Activated CD8-positive, alpha-beta memory T cell treated with anti-CD3 and anti-CD28 coated beads for 48 hours (primary cell): ENCODE results near the gene PCDHA8.
"Not testable (repeated sequence)": the region's sequence is repeated elsewhere in the genome, so short reads cannot be mapped to it uniquely, and the experiment has no call there.

ENCODE experiments used
- DNase-seq, 3 experiments: peaks; one replicate each; pipeline ENCODE4 v3.0.0-alpha.2; 2020; ENCODE audit warnings: low read depth in 2 of 3, low spot score in 2 of 3

PCDHA8 gene

DNA sequence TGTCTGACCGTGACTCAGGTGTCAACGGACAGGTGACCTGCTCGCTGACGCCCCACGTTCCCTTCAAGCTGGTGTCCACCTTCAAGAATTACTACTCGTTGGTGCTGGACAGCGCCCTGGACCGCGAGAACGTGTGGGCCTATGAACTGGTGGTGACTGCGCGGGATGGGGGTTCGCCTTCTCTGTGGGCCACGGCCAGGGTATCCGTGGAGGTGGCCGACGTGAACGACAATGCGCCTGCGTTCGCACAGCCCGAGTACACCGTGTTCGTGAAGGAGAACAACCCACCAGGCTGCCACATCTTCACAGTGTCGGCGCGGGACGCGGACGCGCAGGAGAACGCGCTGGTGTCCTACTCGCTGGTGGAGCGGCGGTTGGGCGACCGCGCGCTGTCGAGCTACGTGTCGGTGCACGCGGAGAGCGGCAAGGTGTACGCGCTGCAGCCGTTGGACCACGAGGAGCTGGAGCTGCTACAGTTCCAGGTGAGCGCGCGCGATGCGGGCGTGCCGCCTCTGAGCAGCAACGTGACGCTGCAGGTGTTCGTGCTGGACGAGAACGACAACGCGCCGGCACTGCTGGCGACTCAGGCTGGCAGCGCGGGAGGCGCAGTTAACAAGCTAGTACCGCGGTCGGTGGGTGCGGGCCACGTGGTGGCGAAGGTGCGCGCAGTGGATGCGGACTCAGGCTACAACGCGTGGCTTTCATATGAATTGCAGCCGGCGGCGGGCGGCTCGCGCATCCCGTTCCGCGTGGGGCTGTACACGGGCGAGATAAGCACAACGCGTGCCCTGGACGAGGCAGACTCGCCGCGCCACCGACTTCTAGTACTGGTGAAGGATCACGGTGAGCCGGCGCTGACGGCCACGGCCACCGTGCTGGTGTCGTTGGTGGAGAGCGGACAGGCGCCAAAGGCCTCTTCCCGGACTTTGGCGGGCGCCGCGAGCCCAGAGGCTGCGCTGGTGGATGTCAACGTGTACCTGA is 29.5 kb downstream of the PCDHA8 start:
- DNase-seq: no peak

DNA sequence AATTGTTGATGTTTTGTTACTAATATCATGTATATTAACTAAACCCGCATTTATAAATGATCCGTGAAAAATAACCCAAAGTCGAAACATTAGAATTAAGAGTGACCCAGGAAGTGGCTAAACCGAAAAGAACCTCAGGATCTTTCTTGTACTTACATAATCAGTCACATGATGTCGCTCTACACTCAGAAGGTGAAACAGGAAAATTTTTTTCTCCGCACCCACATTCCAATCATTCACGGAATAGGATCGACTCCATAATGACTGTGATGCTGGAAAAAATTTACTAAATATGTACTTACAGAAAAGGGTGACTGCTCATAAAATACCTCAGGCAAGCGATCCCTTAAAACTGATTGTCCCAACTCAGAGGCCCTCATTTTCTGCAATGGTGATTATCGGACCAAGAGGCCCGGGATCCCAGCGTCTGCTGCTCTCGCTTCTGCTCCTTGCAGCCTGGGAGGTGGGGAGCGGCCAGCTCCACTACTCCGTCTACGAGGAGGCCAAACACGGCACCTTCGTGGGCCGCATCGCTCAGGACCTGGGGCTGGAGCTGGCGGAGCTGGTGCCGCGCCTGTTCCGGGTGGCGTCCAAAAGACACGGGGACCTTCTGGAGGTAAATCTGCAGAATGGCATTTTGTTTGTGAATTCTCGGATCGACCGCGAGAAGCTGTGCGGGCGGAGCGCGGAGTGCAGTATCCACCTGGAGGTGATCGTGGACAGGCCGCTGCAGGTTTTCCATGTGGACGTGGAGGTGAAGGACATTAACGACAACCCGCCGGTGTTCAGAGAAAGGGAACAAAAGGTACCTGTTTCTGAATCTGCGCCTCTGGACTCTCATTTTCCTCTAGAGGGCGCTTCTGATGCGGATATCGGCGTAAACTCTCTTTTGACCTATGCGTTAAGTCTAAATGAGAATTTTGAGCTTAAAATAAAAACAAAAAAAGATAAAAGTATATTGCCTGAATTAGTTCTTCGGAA is 34.4 kb downstream of the PCDHA8 start, which contains the start of gene PCDHA12:
Gene PCDHA12, plus strand, starts transcription at position 224 of the 981 bp plus-strand sequence. Its CDS starts 165 bp downstream, at position 389.
- DNase-seq: no peak

DNA sequence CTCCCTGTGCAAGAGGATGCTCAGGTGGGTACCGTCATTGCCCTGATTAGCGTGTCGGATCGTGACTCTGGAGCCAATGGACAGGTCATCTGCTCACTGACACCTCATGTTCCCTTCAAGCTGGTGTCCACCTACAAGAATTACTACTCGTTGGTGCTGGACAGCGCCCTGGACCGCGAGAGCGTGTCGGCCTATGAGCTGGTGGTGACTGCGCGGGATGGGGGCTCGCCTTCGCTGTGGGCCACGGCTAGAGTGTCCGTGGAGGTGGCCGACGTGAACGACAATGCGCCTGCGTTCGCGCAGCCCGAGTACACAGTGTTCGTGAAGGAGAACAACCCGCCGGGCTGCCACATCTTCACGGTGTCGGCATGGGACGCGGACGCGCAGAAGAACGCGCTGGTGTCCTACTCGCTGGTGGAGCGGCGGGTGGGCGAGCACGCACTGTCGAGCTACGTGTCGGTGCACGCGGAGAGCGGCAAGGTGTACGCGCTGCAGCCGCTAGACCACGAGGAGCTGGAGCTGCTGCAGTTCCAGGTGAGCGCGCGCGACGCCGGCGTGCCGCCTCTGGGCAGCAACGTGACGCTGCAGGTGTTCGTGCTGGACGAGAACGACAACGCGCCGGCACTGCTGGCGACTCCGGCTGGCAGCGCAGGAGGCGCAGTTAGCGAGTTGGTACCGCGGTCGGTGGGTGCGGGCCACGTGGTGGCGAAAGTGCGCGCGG is 35.7 kb downstream of the PCDHA8 start:
- not testable (repeated sequence) for DNase-seq

DNA sequence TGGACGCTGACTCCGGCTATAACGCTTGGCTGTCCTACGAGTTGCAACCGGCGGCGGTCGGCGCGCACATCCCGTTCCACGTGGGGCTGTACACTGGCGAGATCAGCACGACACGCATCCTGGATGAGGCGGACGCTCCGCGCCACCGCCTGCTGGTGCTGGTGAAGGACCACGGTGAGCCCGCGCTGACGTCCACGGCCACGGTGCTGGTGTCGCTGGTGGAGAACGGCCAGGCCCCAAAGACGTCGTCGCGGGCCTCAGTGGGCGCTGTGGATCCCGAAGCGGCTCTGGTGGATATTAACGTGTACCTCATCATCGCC is 36.2 kb downstream of the PCDHA8 start:
- no peak for DNase-seq

DNA sequence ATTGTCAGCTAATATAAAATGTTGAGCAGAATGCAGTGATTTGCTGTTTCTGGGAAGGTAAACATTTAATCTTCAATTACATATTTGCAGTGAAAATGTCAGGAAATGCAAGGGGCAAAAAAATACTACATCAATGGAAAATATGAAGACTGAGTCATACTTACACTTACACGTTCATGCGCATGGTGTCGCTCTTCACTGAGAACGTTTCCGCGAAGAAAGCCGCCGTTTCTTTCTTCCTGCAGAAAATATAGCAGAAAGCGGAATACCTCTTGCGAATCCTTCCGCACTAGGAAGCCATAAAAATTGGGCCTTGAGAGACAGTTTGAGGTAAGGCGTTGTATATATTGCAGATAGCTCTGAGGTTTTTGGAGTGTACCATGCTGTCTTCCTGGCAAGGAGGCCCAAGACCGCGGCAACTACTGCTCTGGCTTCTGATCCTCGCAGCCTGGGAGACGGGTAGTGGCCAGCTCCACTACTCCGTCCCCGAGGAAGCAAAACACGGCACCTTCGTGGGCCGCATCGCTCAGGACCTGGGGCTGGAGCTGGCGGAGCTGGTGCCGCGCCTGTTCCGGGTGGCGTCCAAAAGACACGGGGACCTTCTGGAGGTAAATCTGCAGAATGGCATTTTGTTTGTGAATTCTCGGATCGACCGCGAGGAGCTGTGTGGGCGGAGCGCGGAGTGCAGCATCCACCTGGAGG is 41.1 kb downstream of the PCDHA8 start, which contains the start of gene PCDHA13:
Gene PCDHA13, plus strand, starts transcription at position 236 of the 702 bp plus-strand sequence. Its CDS starts 145 bp downstream, at position 381.
- DNase-seq: no peak

DNA sequence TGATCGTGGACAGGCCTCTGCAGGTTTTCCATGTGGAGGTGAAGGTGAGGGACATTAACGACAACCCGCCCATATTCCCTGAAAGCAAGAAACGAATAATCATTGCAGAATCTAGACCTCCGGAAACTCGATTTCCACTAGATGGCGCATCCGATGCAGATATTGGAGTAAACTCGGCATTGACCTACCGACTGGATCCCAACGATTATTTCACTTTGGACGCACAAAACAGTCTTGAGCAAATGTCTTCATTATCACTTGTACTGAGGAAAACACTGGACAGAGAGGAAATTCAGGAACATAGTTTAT is 41.6 kb downstream of the PCDHA8 start:
- no peak for DNase-seq

DNA sequence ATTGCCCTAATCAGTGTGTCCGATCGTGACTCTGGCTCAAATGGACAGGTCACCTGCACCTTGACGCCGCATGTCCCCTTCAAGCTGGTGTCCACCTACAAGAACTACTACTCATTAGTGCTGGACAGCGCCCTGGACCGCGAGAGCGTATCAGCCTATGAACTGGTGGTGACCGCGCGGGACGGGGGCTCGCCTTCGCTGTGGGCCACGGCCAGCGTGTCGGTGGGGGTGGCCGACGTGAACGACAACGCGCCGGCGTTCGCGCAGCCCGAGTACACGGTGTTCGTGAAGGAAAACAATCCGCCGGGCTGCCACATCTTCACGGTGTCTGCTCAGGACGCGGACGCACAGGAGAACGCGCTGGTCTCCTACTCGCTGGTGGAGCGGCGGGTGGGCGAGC is 42.4 kb downstream of the PCDHA8 start:
- no peak for DNase-seq

DNA sequence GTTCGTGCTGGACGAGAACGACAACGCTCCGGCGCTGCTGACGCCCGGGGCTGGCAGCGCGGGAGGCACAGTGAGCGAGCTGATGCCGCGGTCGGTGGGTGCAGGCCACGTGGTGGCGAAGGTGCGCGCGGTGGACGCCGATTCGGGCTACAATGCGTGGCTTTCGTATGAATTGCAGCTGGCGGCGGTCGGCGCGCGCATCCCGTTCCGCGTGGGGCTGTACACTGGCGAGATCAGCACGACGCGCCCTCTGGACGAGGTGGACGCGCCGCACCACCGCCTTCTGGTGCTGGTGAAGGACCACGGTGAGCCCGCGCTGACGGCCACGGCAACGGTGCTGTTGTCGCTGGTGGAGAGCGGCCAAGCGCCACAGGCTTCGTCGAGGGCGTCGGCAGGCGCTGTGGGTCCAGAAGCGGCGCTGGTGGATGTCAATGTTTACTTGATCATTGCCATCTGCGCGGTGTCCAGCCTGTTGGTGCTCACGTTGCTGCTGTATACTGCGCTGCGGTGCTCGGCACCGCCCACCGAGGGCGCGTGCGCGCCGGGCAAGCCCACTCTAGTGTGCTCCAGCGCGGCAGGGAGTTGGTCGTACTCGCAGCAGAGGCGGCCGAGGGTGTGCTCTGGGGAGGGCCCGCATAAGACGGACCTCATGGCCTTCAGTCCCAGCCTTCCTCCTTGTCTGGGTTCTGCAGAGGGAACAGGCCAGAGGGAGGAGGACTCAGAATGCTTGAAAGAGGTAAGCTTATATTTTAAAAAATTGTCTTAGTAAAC is 43.1 kb downstream of the PCDHA8 start:
- DNase-seq: no peak
